Activated naive CD4-positive, alpha-beta T cell treated with anti-CD3 and anti-CD28 coated beads, Interleukin-2, amount 50 U/mL, for 16 hours (primary cell): ENCODE measurements around the gene CAB39.
A peak's percentile ranks its signal among the peaks of the same experiment; 100 is the strongest.
"Not testable (repeated sequence)": the region's sequence is repeated elsewhere in the genome, so short reads cannot be mapped to it uniquely, and the experiment has no call there.

Experiments used
- DNase-seq: peaks from one replicate; pipeline ENCODE4 v3.0.0-alpha.2; 2020

The CAB39 gene

DNA sequence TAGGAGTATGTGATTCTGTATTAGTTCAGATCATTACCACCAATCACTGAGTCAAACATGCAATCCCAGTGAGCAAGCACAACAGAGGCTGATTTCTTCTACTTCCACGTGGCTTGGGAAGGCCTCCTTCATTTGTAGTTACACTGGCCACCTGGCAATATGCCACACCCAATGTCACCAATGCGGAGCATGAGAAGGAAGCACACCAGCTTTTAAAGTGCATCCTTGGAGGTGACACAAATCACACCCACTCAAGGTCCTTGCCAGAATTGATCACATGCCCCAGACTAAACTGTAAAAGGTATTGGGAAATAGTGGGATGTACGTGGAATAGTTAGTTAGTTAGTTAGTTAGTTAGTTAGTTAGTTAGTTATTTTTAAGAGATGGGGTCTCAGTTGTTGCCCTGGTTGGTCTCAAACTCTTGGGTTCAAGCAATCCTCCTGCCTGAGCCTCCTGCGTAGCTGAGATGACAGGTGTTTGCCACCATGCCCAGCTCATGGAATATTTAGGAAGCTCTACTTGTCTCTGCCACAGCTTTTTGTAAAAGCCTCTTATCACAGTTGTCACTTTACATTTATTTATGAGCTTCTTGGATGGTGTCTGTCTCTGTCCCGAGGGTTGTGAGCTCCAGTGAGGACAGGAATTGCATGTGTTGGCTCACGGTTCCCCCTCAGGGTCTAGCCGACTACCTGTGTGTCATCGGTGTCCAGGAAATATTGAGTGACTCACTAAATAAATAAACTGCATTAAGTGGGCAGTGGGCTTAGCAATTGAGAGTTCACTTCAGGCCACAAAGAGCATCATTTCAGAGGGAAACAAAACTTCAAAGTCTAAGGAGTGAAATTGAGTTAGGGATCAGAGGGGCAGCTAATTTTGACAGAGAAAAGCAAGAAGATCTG, 28.1 kb upstream of the CAB39 start:
- DNase-seq: no peak

DNA sequence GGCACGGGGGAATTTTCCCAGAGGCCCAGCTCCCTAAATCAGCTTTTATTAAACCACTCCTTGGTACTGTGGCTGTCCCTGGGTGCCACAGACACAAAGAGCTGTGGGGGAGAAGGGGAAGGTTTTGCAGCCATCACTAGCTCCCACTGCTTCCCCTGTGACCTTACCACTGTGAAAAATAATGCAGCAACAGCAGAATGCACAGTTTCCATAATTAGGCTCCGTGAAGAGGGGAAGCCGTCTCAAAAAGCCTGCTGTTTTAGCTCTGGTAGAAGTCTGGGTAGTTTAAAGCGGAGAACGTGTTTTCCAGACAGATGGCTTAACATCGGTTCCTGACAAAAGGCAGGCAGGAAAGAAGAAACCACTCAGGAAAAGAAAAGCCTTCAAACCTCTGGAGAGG, 27.5 kb upstream of the CAB39 start:
- DNase-seq: no peak

GRCh38 chr2:230687498-230687897, 25.1 kb upstream of the CAB39 start:
- no peak for DNase-seq

GRCh38 chr2:230688490-230688889, 24.2 kb upstream of the CAB39 start:
- DNase-seq: no peak

DNA sequence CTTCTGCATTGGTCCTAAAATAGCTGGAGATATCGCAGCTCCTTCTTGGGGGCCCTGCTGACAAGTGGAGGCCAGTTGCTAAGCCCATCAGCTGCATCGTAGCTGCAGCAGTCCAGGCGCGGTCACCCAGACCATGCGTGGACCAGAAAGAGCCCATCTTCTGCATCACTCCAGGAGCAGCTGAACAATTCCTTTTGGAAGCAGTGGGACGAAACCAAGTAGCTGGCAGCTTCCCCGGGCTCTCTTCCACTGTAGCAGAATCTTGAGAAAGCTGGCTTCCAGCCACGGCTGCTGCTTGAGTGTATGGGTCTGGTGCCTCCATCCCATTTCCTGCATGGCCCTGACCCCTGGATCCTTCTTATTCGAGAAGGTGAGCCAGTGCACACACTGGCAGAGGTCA, 22.2 kb upstream of the CAB39 start:
- DNase-seq: no peak

- no peak for DNase-seq
Measured at GRCh38 chr2:230691005-230691647, 21.5 kb upstream of the CAB39 start.

DNA sequence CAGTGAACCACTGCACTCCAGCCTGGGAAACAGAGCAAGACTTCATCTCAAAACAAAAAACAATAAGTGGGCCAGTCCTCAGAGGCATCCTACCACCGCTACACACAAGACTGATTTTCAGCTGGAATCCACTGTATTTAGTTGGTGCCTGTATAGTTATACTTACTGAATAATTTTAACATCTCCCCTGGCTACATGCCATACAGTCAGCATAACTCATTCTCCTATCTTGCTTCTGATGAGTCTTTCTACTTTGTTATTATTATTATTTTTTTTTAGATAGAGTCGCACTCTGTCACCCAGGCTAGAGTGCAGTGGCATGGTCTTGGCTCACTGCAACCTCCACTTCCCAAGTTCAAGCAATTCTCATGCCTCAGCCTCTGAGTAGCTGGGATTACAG, 19.9 kb upstream of the CAB39 start:
- no peak for DNase-seq

DNA sequence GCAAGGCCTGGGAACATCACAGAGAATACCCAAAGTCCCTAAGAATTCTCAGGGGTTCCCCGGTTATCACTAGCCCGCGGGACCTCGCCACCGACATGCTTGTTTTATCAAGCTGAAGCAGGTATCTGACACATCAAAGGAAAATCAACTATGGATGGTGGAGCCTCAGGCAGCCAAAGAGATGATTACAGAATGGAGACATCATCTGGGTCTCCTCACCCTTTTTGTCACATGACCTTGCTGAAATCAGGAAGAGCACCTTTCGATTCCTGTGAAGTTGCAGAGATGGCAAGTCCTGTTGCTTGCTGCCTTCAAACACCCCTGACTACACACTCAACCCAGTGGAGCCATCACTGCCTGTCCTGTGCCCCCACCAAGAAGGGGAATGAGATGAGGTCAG, 19.2 kb upstream of the CAB39 start:
- no peak for DNase-seq

DNA sequence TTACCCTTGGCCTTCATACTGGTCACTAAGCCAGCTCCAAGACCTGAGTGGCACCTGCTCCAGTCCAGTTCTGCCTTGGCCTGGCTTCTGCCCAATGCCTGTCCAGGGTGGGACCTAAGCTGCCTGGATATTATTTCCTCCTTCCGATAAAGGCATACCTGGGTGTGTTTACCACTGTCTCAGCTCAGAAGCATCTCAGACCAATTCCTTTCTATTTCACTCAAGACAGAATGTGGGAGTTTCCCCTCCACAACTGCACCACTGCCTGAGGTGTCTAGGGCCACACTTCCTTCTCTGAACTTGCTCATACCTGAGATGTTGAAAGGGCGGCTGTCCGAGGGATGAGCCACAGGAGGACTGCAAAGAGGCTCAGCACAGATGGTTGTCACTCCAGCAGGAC, 18.4 kb upstream of the CAB39 start:
- DNase-seq: no peak

DNA sequence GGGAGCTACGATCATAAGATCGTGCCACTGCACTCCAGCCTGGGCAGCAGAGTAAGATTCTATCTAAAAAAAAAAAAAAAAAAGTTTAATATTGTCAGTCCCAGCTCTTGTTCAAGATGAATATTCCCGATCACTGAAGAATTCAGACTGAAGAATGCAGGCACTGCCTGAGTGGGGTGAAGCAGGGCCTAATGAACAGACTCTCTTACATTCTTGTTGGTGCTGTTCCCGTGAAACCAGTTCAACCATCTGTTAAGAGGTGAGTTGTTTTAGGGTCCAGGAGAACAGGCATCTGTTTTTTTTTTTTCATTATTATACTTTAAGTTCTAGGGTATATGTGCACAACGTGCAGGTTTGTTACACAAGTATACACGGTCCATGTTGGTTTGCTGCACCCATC, 17.1 kb upstream of the CAB39 start:
- DNase-seq: no peak

GRCh38 chr2:230696670-230697069, 16.0 kb upstream of the CAB39 start:
- no peak for DNase-seq

DNA sequence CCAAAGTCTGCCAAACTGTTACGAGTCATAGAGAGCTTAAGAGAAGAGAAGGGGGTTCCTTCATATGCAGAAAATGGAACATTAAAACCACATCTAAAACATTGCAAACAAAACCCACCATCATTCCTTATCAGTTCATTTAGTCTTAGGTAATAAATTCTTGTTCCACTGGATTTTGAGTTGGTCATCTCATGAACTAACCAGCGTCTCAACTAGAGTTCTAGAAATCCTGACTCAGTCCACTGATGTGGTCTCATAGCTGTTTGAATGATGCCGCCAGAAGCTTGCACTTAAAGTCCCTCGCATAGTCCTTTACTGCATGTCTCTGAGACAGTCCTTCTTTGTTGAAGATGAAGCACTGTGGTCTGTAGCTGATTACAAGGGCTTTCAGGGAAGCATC, 15.0 kb upstream of the CAB39 start:
- DNase-seq: no peak

GRCh38 chr2:230698753-230699152, 13.9 kb upstream of the CAB39 start:
- not testable (repeated sequence) for DNase-seq

- no peak for DNase-seq
Measured at GRCh38 chr2:230700447-230700846, 12.2 kb upstream of the CAB39 start.

DNA sequence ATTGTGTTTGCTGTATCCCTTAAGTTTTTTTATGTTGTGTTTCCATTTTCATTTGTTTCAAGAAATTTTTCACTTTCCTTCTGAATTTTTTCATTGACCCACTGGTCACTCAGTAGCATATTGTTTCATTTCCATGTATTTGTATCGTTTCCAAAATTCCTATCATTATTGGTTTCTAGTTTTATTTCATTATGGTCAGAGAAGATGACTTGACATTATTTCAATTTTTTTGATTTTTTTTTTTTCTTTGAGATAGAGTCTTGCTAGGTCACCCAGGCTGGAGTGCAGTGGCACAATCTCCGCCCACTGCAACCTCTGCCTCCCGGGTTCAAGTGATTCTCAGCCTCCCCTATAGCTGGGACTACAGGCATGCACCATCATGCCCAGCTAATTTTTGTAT, 11.3 kb upstream of the CAB39 start:
- DNase-seq: no peak

- not testable (repeated sequence) for DNase-seq
Measured at GRCh38 chr2:230702457-230702856, 10.2 kb upstream of the CAB39 start.

GRCh38 chr2:230703514-230703913, 9.1 kb upstream of the CAB39 start:
- no peak for DNase-seq

GRCh38 chr2:230706053-230706521, 6.6 kb upstream of the CAB39 start:
- no peak for DNase-seq

DNA sequence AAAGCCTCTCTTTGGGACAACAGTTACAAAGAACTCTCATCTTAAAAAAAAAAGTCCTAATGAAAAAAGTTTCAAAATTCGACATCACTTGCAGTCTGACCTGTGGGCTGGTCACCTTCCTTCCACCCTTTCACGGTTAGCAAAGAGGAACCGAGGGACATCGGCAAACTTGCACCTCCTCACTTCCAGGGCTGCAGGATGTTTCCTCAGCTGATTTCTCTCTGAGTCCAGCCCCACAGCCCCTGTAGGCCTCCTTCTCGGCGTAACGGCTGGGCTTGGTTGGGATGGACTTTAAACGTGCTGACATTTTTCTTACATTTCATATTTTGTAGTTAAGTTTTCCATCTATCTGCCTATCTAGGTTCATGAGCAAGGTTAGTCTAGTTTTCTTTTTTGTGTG, 5.7 kb upstream of the CAB39 start:
- no peak for DNase-seq

DNA sequence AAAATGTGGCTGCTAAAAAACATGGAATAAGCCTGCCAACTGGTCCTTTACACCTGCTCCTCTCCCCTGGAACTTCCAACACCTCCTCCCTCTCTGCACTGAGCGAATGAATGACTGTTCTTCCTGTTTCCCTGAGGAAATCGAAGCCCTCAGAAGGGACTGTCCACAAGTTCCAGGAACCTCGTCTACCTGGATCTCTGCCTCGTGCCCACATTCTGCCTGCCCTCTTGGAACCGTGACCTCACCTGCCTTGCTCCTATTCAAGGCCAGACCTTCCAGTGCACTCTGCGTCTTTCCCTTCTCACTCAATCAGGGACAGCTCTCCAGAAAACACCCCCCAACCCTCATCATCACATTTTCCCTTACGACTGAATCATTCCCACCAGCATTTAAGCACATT, 4.4 kb upstream of the CAB39 start:
- DNase-seq: no peak

DNA sequence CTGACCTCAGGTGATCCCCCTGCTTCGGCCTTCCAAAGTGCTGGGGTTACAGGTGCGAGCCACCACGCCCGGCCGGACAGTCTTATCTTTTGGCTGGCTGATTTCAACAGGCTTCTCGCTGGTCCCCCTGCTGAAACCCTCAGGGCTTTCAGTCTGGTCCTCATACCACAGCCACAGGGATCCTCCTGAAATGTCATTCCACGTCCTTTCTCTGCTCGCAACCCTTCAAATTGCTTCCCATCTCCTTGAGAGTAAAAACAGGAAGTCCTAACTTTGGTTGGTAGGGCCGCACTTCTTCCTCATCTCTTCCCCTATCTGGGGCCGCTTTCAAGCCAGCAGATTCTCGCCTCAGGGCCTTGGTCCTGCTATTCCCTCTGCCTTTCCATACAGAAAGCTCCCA, 1.4 kb upstream of the CAB39 start:
- no peak for DNase-seq

GRCh38 chr2:230713331-230714135, 891 bp downstream of the CAB39 start:
- peak; percentile 59 for DNase-seq

DNA sequence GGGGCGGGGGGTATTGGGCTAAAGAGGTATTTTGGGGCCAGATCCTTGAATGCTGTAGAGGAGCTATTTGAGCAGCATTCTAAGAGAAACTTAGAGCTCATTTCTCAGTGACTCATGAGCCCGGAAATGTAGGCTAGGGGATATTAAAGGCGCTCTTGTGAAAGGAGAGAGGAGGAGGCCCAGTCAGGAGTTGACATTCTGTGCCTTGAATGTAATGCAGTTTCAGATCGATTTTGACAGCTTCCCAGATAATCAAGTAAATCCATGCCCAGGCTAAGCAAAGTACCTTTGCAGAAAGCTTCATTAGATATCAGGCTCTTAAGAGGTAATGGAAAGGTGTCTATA, 1.5 kb downstream of the CAB39 start:
- peak; percentile 41 for DNase-seq

DNA sequence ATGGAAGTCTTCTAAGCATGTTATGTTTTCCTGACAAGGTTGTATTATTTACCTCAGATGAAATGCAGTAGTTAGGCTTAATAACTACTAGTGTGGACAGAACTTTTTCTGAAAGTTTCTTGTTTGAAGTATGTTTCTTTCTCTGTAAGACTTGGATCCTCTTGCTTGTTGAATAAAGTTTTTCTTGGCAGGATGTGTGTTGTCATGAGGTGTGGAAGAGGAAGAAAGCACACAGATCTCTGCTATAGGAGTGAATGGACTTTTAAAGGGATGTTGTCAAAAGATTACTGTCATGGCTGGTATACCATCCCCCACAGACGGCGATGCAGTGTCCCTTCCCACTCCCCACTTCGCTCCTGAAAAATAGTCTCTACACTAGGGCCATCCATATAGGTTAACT, 2.6 kb downstream of the CAB39 start:
- no peak for DNase-seq
